Tibial artery (tissue), 4 donors: ENCODE results near the gene TMOD2.

Experiments
- DNase-seq, 2 donors: peaks; one replicate each; pipeline ENCODE4 v3.0.0-alpha.2; 2019
- H3K27ac ChIP-seq, 2 donors: fragments of 200-600 bp; sonication (generic) in 1 of 2; 1 replicate in 1 of 2; 2 replicates in 1 of 2; pipeline ENCODE4 v1.5.1; 2018 to 2019; ENCODE audit warnings: mild to moderate bottlenecking in 1 of 2
- H3K27me3 ChIP-seq, 2 donors: fragments of 200-600 bp; sonication (generic) in 1 of 2; one replicate each; pipeline versions ENCODE4 v1.5.1 to v1.6.0; 2016 to 2019
- H3K36me3 ChIP-seq, 3 donors: fragments of 200-600 bp; sonication (generic) in 2 of 3; one replicate each; pipeline ENCODE4 v1.5.1; 2016 to 2019; ENCODE audit warnings: mild to moderate bottlenecking in 2 of 3
- H3K4me1 ChIP-seq, 4 donors: fragments of 200-600 bp; sonication (generic) in 2 of 4; 1 replicate in 3 of 4; 2 replicates in 1 of 4; pipeline ENCODE4 v1.5.1; 2016 to 2019
- H3K4me3 ChIP-seq, 2 donors: fragments of 200-600 bp; sonication (generic) in 1 of 2; 1 replicate in 1 of 2; 2 replicates in 1 of 2; pipeline ENCODE4 v1.5.1; 2018 to 2019; ENCODE audit warnings: mild to moderate bottlenecking in 2 of 2
- H3K9me3 ChIP-seq, 3 donors: fragments of 200-600 bp; sonication (generic) in 1 of 3; one replicate each; pipeline ENCODE4 v1.5.1; 2016 to 2019
- intact Hi-C: fragments of 100-400 bp; cut with DNase I; formaldehyde crosslinking; loops from one replicate; pipeline ENCODE4 v1.15.0; 2023; ENCODE audit warnings: low total_unique reads
- TF ChIP-seq, protein P1 (sequence below), 2 experiments: fragments of 200-600 bp in 1 of 2; fragments of 450-650 bp in 1 of 2; IDR thresholded peaks; one replicate each; pipeline ENCODE4 v1.5.1; 2017 to 2019; ENCODE audit warnings: antibody characterized with exemption in 2 of 2, mild to moderate bottlenecking in 1 of 2, moderate library complexity in 1 of 2

TMOD2 gene

DNA sequence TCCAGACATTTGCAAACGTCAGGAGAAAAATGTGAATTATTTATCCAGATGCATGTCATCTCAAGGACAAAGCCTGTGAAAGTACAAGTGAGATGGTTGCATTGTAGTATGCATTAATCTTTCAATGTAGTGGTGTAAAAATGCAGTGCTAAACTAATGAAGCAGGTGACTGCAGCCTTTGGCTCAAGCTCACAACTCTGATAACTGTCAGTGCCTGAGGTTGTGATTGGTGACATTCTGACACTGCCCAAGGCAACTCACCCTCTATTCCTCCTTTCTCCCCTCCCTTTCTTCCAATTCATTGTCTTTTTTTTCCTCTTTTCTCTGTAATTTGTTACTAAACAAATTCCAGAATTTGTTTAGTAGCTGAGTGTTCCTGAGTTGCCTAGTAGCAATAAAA lies 58.1 kb downstream of the TMOD2 start:
- no peaks in the 10 kb centered on the region for H3K27me3 ChIP-seq
- no peak overlapping the region for H3K4me3 ChIP-seq
- TF ChIP-seq, protein P1, sequence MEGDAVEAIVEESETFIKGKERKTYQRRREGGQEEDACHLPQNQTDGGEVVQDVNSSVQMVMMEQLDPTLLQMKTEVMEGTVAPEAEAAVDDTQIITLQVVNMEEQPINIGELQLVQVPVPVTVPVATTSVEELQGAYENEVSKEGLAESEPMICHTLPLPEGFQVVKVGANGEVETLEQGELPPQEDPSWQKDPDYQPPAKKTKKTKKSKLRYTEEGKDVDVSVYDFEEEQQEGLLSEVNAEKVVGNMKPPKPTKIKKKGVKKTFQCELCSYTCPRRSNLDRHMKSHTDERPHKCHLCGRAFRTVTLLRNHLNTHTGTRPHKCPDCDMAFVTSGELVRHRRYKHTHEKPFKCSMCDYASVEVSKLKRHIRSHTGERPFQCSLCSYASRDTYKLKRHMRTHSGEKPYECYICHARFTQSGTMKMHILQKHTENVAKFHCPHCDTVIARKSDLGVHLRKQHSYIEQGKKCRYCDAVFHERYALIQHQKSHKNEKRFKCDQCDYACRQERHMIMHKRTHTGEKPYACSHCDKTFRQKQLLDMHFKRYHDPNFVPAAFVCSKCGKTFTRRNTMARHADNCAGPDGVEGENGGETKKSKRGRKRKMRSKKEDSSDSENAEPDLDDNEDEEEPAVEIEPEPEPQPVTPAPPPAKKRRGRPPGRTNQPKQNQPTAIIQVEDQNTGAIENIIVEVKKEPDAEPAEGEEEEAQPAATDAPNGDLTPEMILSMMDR (IDR thresholded peaks at IDR 0.05), result no peak
- no peaks in the 10 kb centered on the region for H3K4me1 ChIP-seq
- no peak overlapping the region for H3K27ac ChIP-seq
- no peaks in the 10 kb centered on the region for H3K9me3 ChIP-seq
- no peak for DNase-seq
- intact Hi-C loops, result no loop called here
- H3K36me3 ChIP-seq, result peaks cover 30 to 48% (median 40%) of the 10 kb centered on the region in 3 donors

DNA sequence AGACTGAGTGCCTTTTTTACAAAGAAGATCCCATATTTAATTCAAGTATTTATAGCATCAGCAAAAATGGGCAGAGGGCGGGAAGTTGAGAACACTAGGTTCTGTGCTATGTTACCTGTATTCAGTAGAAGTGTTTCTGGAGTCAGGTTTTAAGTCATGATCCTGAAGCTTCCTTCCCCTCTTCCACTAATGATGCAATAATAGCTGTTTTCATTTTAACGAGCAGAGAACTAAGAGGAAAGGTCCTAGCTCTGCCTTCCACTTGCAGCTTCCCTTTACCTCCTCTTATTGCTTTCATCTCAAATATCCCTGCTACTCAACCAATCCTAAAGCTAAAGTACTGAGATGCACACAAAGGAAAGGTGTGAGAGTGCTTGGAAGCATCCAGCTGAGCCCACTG lies 61.2 kb downstream of the TMOD2 start:
- H3K4me1 ChIP-seq, result no peaks in the 10 kb centered on the region
- H3K4me3 ChIP-seq, result no peak overlapping the region
- H3K27me3 ChIP-seq, result no peaks in the 10 kb centered on the region
- intact Hi-C loops, result no loop called here
- TF ChIP-seq, protein P1 (IDR thresholded peaks at IDR 0.05), result no peak
- H3K27ac ChIP-seq, result no peak overlapping the region
- H3K36me3 ChIP-seq, result peaks cover 10 to 29% (median 28%) of the 10 kb centered on the region in 3 donors
- no peak for DNase-seq
- H3K9me3 ChIP-seq, result no peaks in the 10 kb centered on the region

DNA sequence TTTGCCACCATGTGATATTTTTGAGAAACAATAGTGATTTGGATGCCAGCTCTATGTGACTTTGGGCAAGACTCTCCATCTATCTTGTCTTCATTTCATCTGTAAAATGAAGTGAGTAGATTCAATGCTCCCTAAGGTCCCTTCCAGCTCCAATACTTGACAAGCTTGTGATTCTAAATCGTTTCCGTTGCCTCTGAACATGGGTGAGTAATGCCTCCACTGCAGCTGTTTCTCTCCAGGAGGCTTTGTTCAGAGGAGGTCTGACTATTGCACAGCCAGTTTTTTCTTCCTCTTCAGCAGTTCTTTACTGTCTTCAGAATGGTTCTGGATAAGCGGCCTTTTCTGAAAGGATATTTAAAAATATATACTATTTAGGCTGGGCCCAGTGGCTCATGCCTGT lies 63.2 kb downstream of the TMOD2 start:
- intact Hi-C loops, result no loop called here
- no peak for DNase-seq
- H3K36me3 ChIP-seq, result peaks cover under 1 to 13% (median 12%) of the 10 kb centered on the region in 3 donors
- H3K27ac ChIP-seq, result no peak overlapping the region
- no peak overlapping the region for H3K4me3 ChIP-seq
- TF ChIP-seq, protein P1 (IDR thresholded peaks at IDR 0.05), result no peak
- no peaks in the 10 kb centered on the region for H3K27me3 ChIP-seq
- no peaks in the 10 kb centered on the region for H3K4me1 ChIP-seq
- no peaks in the 10 kb centered on the region for H3K9me3 ChIP-seq

DNA sequence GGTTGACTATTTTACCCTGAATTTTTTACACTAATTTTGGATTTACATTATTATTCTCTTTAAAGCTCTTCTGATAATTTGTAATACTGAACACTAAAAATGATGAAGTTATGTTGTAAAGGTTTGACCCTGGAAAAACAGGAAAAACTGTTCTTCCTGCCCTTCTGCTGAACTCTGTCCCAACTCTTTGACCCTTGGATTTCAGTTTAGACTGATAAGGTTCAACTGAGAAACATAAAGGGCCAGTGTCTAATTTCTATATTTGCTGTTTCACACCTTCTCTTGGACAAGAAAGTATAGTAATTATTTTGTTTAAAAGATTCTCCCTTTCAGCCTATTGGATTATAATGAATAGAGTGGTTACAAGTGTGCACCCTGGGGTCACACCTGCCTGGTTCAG lies 65.2 kb downstream of the TMOD2 start:
- Histone ChIP-seq H3K27ac (no peak overlapping the region), H3K36me3 (peaks cover 0 to 11% (median 0%) of the 10 kb centered on the region in 3 donors), H3K27me3 (no peaks in the 10 kb centered on the region), H3K9me3 (peaks cover 3 to 7% (median 6%) of the 10 kb centered on the region in 3 donors), H3K4me3 (no peak overlapping the region), H3K4me1 (no peaks in the 10 kb centered on the region)
- intact Hi-C loops, result no loop called here
- TF ChIP-seq, protein P1 (IDR thresholded peaks at IDR 0.05), result no peak
- no peak for DNase-seq

DNA sequence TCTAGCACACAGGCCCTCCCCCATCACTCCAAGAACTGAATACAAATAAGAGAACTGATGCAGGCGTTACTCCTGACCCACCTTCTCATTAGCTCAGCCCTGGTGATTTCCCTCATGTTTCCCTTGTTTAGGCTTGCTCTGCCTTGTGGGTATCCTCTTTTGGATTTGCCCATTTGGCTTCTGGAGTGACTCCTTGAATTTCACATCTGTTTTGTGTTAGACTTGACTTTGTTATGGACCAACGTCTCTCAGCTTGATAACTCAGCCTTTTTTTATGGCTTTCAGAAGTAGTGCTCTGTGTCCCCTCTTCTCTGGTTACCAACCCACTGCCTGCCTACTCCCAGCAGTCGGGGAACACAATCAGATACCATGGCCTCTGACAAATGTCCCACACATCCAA lies 66.8 kb downstream of the TMOD2 start:
- Histone ChIP-seq H3K9me3 (peaks cover 3 to 8% (median 7%) of the 10 kb centered on the region in 3 donors), H3K36me3 (peaks cover 0 to 11% (median 0%) of the 10 kb centered on the region in 3 donors), H3K4me3 (no peak overlapping the region), H3K4me1 (no peaks in the 10 kb centered on the region), H3K27ac (no peak overlapping the region), H3K27me3 (no peaks in the 10 kb centered on the region)
- no peak for DNase-seq
- intact Hi-C loops, result no loop called here
- TF ChIP-seq, protein P1 (IDR thresholded peaks at IDR 0.05), result no peak

DNA sequence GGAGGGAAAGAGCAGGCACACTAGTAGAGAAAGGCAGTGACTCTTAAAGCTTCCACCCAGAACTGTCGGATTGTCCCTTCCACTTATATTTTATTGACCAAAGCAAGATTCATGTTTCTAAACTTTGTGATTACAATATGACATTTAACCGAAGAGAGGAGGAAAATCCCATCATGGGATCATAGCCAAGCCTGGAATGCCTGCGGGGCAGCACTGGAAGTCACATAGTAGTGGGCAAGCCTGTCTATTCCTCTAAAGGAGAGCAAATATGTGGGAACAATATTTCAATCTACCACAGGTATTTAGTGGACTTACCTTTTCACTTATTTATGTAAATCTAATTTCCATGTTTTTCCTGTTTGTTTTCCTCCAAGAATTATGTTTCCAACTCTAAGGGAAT lies 74.3 kb downstream of the TMOD2 start:
- Histone ChIP-seq H3K27me3 (no peaks in the 10 kb centered on the region), H3K27ac (no peak overlapping the region), H3K9me3 (peaks cover 3 to 8% (median 7%) of the 10 kb centered on the region in 3 donors), H3K4me1 (peaks cover 0 to 9% (median 3%) of the 10 kb centered on the region in 4 donors), H3K36me3 (no peaks in the 10 kb centered on the region), H3K4me3 (no peak overlapping the region)
- no peak for DNase-seq
- intact Hi-C loops, result no loop called here
- TF ChIP-seq, protein P1 (IDR thresholded peaks at IDR 0.05), result no peak
